Prostate gland (tissue), 2 donors: Measurements from ENCODE around the gene TSPAN18.

Experiments
- POLR2A ChIP-seq: fragments of 450-650 bp; IDR thresholded peaks from one replicate; pipeline ENCODE4 v1.6.1; 2016; ENCODE audit warnings: antibody characterized with exemption, mild to moderate bottlenecking
- POLR2AphosphoS5 ChIP-seq: sonication (generic); formaldehyde crosslinking; IDR thresholded peaks from one replicate; pipeline ENCODE4 v1.6.1; 2017; ENCODE audit warnings: antibody characterized with exemption
- TF ChIP-seq, protein P1 (sequence below), 4 experiments: fragments of 200-600 bp in 2 of 4; fragments of 450-650 bp in 2 of 4; sonication (generic) in 2 of 4; IDR thresholded peaks; 1 replicate in 3 of 4; 2 replicates in 1 of 4; pipeline ENCODE4 v1.5.1; 2016 to 2019; ENCODE audit warnings: antibody characterized with exemption in 4 of 4, mild to moderate bottlenecking in 2 of 4, moderate library complexity in 2 of 4

DNA sequence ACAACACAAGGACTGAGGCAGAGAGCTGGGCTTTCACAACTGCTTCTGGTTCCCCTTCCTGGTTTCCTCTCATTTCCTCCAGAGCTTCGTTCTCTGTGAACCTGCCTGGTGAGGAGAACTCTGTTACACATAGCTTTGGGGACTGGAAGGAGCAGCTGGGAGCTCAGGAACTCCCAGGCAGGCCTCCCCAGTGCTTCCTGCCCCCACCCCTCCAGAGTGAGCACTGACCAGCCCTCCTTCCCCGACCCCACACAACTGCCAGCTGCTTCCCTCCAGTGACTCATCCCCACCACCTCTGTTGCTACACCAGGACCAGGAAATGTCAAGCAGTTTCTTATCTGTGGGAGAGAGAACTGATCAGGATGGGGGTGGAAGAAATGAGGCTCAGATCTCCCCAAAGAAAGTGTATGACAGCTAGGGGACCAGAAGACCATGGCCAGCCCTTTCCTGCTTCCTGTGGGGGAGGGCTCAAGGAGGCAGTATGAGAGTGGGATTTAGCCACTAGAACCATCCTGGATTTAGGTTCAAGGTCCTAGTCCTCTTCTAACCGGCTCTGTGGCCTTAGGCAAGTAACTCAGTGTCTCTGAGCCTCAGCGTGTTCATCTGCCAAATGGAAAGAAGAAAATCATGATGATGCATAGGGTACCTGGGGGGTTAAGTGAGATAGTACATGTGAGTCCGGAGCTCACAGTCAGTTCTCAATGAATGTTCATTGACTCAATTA lies 228.4 kb downstream of the TSPAN18 start:
- TF ChIP-seq, protein P1, sequence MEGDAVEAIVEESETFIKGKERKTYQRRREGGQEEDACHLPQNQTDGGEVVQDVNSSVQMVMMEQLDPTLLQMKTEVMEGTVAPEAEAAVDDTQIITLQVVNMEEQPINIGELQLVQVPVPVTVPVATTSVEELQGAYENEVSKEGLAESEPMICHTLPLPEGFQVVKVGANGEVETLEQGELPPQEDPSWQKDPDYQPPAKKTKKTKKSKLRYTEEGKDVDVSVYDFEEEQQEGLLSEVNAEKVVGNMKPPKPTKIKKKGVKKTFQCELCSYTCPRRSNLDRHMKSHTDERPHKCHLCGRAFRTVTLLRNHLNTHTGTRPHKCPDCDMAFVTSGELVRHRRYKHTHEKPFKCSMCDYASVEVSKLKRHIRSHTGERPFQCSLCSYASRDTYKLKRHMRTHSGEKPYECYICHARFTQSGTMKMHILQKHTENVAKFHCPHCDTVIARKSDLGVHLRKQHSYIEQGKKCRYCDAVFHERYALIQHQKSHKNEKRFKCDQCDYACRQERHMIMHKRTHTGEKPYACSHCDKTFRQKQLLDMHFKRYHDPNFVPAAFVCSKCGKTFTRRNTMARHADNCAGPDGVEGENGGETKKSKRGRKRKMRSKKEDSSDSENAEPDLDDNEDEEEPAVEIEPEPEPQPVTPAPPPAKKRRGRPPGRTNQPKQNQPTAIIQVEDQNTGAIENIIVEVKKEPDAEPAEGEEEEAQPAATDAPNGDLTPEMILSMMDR (IDR thresholded peaks at IDR 0.05) = no peak
- TF ChIP-seq POLR2A (no peak), POLR2AphosphoS5 (no peak)
